ENCODE measurements around the gene ZNF341.

- TF ChIP-seq POLR2AphosphoS5 (IDR thresholded peaks at IDR 0.05; ENCODE audit: low read depth, low read length) (no peak), CTCF (IDR thresholded peaks at IDR 0.05) (no peak), TCF7L2 (IDR thresholded peaks at IDR 0.05; ENCODE audit: low read depth, low read length) (no peak)
These were observed 40.1 kb downstream of the ZNF341 start for GRCh38 chr20:33771938-33772337.
